ENCODE data around the gene HSPA1A.
A peak's percentile ranks its signal among the peaks of the same experiment; 100 is the strongest.

DNA sequence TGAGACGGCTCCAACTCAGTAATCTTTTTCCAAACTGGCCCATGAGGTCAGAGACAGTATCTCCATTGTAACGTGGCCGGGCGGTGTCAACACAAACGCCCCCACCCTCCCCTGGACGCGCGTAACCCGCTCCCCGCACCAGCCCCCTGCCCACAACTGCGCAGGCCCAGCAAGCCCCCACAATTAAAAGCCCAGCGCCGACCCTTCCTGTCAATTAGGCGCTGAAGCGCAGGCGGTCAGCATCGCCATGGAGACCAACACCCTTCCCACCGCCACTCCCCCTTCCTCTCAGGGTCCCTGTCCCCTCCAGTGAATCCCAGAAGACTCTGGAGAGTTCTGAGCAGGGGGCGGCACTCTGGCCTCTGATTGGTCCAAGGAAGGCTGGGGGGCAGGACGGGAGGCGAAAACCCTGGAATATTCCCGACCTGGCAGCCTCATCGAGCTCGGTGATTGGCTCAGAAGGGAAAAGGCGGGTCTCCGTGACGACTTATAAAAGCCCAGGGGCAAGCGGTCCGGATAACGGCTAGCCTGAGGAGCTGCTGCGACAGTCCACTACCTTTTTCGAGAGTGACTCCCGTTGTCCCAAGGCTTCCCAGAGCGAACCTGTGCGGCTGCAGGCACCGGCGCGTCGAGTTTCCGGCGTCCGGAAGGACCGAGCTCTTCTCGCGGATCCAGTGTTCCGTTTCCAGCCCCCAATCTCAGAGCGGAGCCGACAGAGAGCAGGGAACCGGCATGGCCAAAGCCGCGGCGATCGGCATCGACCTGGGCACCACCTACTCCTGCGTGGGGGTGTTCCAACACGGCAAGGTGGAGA is at the start of gene HSPA1A, which contains the start of gene HSPA1L:
- peak; percentile 100 for TF ChIP-seq POLR2A (IDR thresholded peaks at IDR 0.05)
- TF ChIP-seq, protein P1, sequence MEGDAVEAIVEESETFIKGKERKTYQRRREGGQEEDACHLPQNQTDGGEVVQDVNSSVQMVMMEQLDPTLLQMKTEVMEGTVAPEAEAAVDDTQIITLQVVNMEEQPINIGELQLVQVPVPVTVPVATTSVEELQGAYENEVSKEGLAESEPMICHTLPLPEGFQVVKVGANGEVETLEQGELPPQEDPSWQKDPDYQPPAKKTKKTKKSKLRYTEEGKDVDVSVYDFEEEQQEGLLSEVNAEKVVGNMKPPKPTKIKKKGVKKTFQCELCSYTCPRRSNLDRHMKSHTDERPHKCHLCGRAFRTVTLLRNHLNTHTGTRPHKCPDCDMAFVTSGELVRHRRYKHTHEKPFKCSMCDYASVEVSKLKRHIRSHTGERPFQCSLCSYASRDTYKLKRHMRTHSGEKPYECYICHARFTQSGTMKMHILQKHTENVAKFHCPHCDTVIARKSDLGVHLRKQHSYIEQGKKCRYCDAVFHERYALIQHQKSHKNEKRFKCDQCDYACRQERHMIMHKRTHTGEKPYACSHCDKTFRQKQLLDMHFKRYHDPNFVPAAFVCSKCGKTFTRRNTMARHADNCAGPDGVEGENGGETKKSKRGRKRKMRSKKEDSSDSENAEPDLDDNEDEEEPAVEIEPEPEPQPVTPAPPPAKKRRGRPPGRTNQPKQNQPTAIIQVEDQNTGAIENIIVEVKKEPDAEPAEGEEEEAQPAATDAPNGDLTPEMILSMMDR (IDR thresholded peaks at IDR 0.05) = peak in 1 of 4 experiments; percentile 18

Data from prostate gland (tissue), 2 donors.